H1 (cell line): ENCODE measurements around the gene PERCC1. TPM values are rescaled to one million over a fixed set of nuclear protein-coding genes. Genes with fewer than 3 reads are reported as not detected.

Source experiments
- CTCF ChIA-PET: fragments of 300-600 bp; sonication (Branson Sonifier 250); formaldehyde crosslinking; loops from one replicate; lab custom pipeline; 2021; ENCODE audit not compliant: partially characterized antibody; lab: Charles Lee
- POLR2A ChIA-PET: fragments of 300-600 bp; sonication (Branson Sonifier 250); formaldehyde crosslinking; loops from one replicate; lab custom pipeline; 2021; ENCODE audit warnings: inconsistent platforms; ENCODE audit not compliant: partially characterized antibody; lab: Charles Lee
- DNase-seq, 2 experiments: peaks; one replicate each; pipeline versions ENCODE4 v3.0.0 to v3.0.0-alpha.2; 2010 to 2022; ENCODE audit warnings: low spot score in 2 of 2, low read depth in 1 of 2, mixed read lengths in 1 of 2
- FAIRE-seq: peaks from 2 replicates; lab custom pipeline; 2011; peaks lifted over from hg19 to GRCh38; lab: Jason Lieb, UNC
- H2AFZ ChIP-seq: 2 replicates; pipeline ENCODE4 v1.8.1; 2012; ENCODE audit warnings: low read length, inconsistent platforms
- H2AK5ac ChIP-seq: 2 replicates; pipeline ENCODE4 v1.6.1; 2013; ENCODE audit warnings: low read depth, low read length
- H2BK120ac ChIP-seq: replicated peaks from 2 replicates; pipeline ENCODE3; 2013; ENCODE audit warnings: low read depth, low read length, inconsistent platforms
- H2BK12ac ChIP-seq: 2 replicates; pipeline ENCODE4 v1.6.1; 2013; ENCODE audit warnings: low read depth, low read length
- H2BK15ac ChIP-seq: 2 replicates; pipeline ENCODE4 v1.6.1; 2013; ENCODE audit warnings: low read length
- H2BK20ac ChIP-seq: 2 replicates; pipeline ENCODE4 v1.6.1; 2013; ENCODE audit warnings: low read length
- H2BK5ac ChIP-seq: 2 replicates; pipeline ENCODE4 v1.6.1; 2013; ENCODE audit warnings: low read depth, low read length
- H3K14ac ChIP-seq: 2 replicates; pipeline ENCODE4 v1.6.1; 2013; ENCODE audit warnings: inconsistent platforms; ENCODE audit not compliant: insufficient read length
- H3K18ac ChIP-seq: 2 replicates; pipeline ENCODE4 v1.6.1; 2013; ENCODE audit warnings: low read length; ENCODE audit errors: extremely low read depth
- H3K23ac ChIP-seq: 2 replicates; pipeline ENCODE4 v1.6.1; 2013; ENCODE audit warnings: inconsistent platforms; ENCODE audit not compliant: insufficient read length
- H3K23me2 ChIP-seq: 2 replicates; pipeline ENCODE4 v1.6.1; 2013; ENCODE audit warnings: low read depth, low read length
- H3K27ac ChIP-seq: 2 replicates; pipeline ENCODE4 v1.6.1; 2011; ENCODE audit warnings: low read depth, low read length, inconsistent platforms
- H3K27me3 ChIP-seq, 4 experiments: replicated peaks in 1 of 4; 1 replicate in 1 of 4; 2 replicates in 3 of 4; pipeline versions ENCODE4 v1.6.1 to v1.8.1; 2011 to 2013; ENCODE audit warnings: low read length in 3 of 4, mild to moderate bottlenecking in 3 of 4, inconsistent platforms in 2 of 4, mixed read lengths in 2 of 4, moderate library complexity in 1 of 4; ENCODE audit not compliant: control insufficient read depth in 3 of 4, insufficient read depth in 3 of 4; ENCODE audit errors: extremely low read depth in 1 of 4
- H3K36me3 ChIP-seq, 4 experiments: 2 replicates each; pipeline versions ENCODE4 v1.6.1 to v1.8.1; 2011 to 2013; ENCODE audit warnings: mild to moderate bottlenecking in 4 of 4, low read length in 3 of 4, moderate library complexity in 2 of 4, control low read depth in 1 of 4, inconsistent platforms in 1 of 4; ENCODE audit not compliant: insufficient read depth in 4 of 4, control insufficient read depth in 2 of 4
- H3K4ac ChIP-seq: replicated peaks from 2 replicates; pipeline ENCODE3; 2013; ENCODE audit warnings: low read length, low read depth, mixed read lengths, inconsistent platforms; ENCODE audit not compliant: insufficient read length
- H3K4me1 ChIP-seq, 4 experiments: replicated peaks in 1 of 4; 1 replicate in 1 of 4; 2 replicates in 3 of 4; pipeline versions ENCODE4 v1.6.1 to v1.8.1; 2011 to 2013; ENCODE audit warnings: low read length in 3 of 4, inconsistent platforms in 2 of 4, mixed read lengths in 1 of 4; ENCODE audit not compliant: insufficient read depth in 4 of 4, control insufficient read depth in 3 of 4
- H3K4me2 ChIP-seq, 2 experiments: 2 replicates each; pipeline versions ENCODE4 v1.6.1 to v1.8.1; 2011 to 2013; ENCODE audit warnings: low read depth in 2 of 2, low read length in 2 of 2, control low read depth in 1 of 2, inconsistent platforms in 1 of 2, mild to moderate bottlenecking in 1 of 2; ENCODE audit not compliant: insufficient read depth in 1 of 2
- H3K4me3 ChIP-seq, 4 experiments: fragments of 200-600, 300-600 bp in 1 of 4; sonication (generic), shearing (Covaris generic), sonication (Bioruptor Twin) in 1 of 4; 2 replicates each; pipeline versions ENCODE4 v1.5.1 to v1.8.1; 2011 to 2016; ENCODE audit warnings: low read length in 4 of 4, low read depth in 3 of 4, control low read depth in 2 of 4, inconsistent platforms in 2 of 4, mild to moderate bottlenecking in 2 of 4, mixed read lengths in 1 of 4, moderate library complexity in 1 of 4; ENCODE audit not compliant: insufficient read depth in 2 of 4; ENCODE audit errors: extremely low read depth in 1 of 4
- H3K56ac ChIP-seq: replicated peaks from 2 replicates; pipeline ENCODE3; 2013; ENCODE audit warnings: low read depth, mild to moderate bottlenecking, mixed read lengths, low read length, inconsistent platforms; ENCODE audit not compliant: insufficient read length
- H3K79me1 ChIP-seq: 2 replicates; pipeline ENCODE4 v1.6.1; 2013; ENCODE audit warnings: low read depth, low read length, control low read depth
- H3K79me2 ChIP-seq, 2 experiments: 2 replicates each; pipeline versions ENCODE4 v1.6.1 to v1.8.1; 2012 to 2013; ENCODE audit warnings: low read length in 2 of 2, mild to moderate bottlenecking in 2 of 2, inconsistent platforms in 1 of 2; ENCODE audit not compliant: insufficient read depth in 2 of 2, control insufficient read depth in 1 of 2
- H3K9ac ChIP-seq, 4 experiments: replicated peaks in 1 of 4; 1 replicate in 1 of 4; 2 replicates in 3 of 4; pipeline versions ENCODE4 v1.6.1 to v1.8.1; 2011 to 2013; ENCODE audit warnings: low read depth in 3 of 4, low read length in 3 of 4, control low read depth in 2 of 4, mild to moderate bottlenecking in 2 of 4, moderate library complexity in 2 of 4, inconsistent platforms in 1 of 4; ENCODE audit errors: extremely low read depth in 1 of 4
- H3K9me3 ChIP-seq, 2 experiments: 2 replicates each; pipeline versions ENCODE4 v1.6.1 to v1.8.1; 2012 to 2013; ENCODE audit warnings: mild to moderate bottlenecking in 2 of 2, moderate library complexity in 2 of 2, control low read depth in 1 of 2, inconsistent platforms in 1 of 2, low read depth in 1 of 2, low read length in 1 of 2, mixed read lengths in 1 of 2; ENCODE audit not compliant: insufficient read depth in 2 of 2
- H4K20me1 ChIP-seq, 2 experiments: replicated peaks in 1 of 2; 2 replicates each; pipeline versions ENCODE3 to v1.8.1; 2011 to 2013; ENCODE audit warnings: inconsistent platforms in 2 of 2, low read length in 2 of 2, mild to moderate bottlenecking in 1 of 2; ENCODE audit not compliant: insufficient read depth in 2 of 2, control insufficient read depth in 1 of 2
- H4K5ac ChIP-seq: 2 replicates; pipeline ENCODE4 v1.6.1; 2013; ENCODE audit warnings: low read length, low read depth, mixed read lengths, inconsistent platforms; ENCODE audit not compliant: insufficient read length
- H4K8ac ChIP-seq: 2 replicates; pipeline ENCODE4 v1.8.0; 2013; ENCODE audit warnings: mild to moderate bottlenecking, moderate library complexity, low read length, inconsistent platforms; ENCODE audit not compliant: insufficient read depth; ENCODE audit errors: extremely low read depth
- H4K91ac ChIP-seq: replicated peaks from 2 replicates; pipeline ENCODE3; 2013; ENCODE audit warnings: low read length, mixed read lengths, inconsistent platforms; ENCODE audit not compliant: insufficient read length
- CHD1 ChIP-seq: IDR thresholded peaks from 2 replicates; pipeline ENCODE4 v1.6.1; 2012; ENCODE audit warnings: low read depth, low read length, improper control_type of control experiment
- CREB1 ChIP-seq: IDR thresholded peaks from 2 replicates; pipeline ENCODE4 v1.6.1; 2012; ENCODE audit warnings: inconsistent platforms
- GABPA ChIP-seq: IDR thresholded peaks from 2 replicates; pipeline ENCODE4 v1.6.1; 2011; ENCODE audit warnings: mild to moderate bottlenecking, low read length, moderate library complexity, borderline replicate concordance; ENCODE audit not compliant: insufficient read depth
- POU5F1 ChIP-seq: IDR thresholded peaks from 2 replicates; pipeline ENCODE4 v1.6.1; 2011; ENCODE audit warnings: low read depth, mild to moderate bottlenecking, low read length, moderate library complexity
- SIN3A ChIP-seq, 2 experiments: IDR thresholded peaks in 1 of 2; conservative IDR thresholded peaks in 1 of 2; 2 replicates each; pipeline ENCODE4 v1.6.1; 2011 to 2012; ENCODE audit warnings: low read length in 2 of 2, improper control_type of control experiment in 1 of 2, low read depth in 1 of 2, mild to moderate bottlenecking in 1 of 2
- SP1 ChIP-seq: IDR thresholded peaks from 2 replicates; pipeline ENCODE4 v1.6.1; 2011; ENCODE audit warnings: low read depth, low read length
- SUZ12 ChIP-seq: fragments of 200-600 bp; sonication (generic); IDR thresholded peaks from 2 replicates; pipeline ENCODE4 v1.6.1; 2012; ENCODE audit warnings: mild to moderate bottlenecking, inconsistent platforms, low read length, moderate library complexity, mixed read lengths
- TEAD4 ChIP-seq: IDR thresholded peaks from 2 replicates; pipeline ENCODE4 v1.6.1; 2012; ENCODE audit warnings: low read depth, low read length, inconsistent platforms, mixed read lengths
- WGBS, 2 experiments: shearing (Covaris generic) in 1 of 2; methylation state at CpG; one replicate each; pipeline versions ENCODE4 v1.1.6 to v1.1.7; 2013 to 2015; ENCODE audit warnings: low lambda C conversion rate in 2 of 2, mixed read lengths in 2 of 2, inconsistent platforms in 1 of 2, low coverage in 1 of 2, missing lambda C conversion rate in 1 of 2; ENCODE audit not compliant: insufficient replicate concordance in 2 of 2, insufficient coverage in 1 of 2, insufficient read length in 1 of 2; ENCODE audit errors: extremely low coverage in 1 of 2, missing lambda C conversion rate in 1 of 2; 5-methylcytosine and 5-hydroxymethylcytosine counted together
- polyA plus RNA-seq, 7 experiments: library from polyadenylated mRNA; depleted of rRNA in 3 of 7; stranded (reverse) in 5 of 7; unstranded in 2 of 7; fragments of >200 nt in 5 of 7; fragments of 200-250 nt in 2 of 7; gene quantifications; 1 replicate in 5 of 7; 2 replicates in 1 of 7; 4 replicates in 1 of 7; pipeline versions ENCODE4 v1.2.1 to v1.2.3, GENCODE V29; 2011 to 2013; ENCODE audit warnings: missing spikeins in 2 of 7, mixed read lengths in 2 of 7
- total RNA-seq: library from RNA; stranded (reverse); fragmentation: NEBNext Ultra II Directional; extraction: Animal tissue kit (Norgen Biotek cat#: 25700); gene quantifications from 2 replicates; pipeline ENCODE4 v1.2.1, GENCODE V29; 2021
- TF ChIP-seq, protein P1 (sequence below): IDR thresholded peaks from 2 replicates; pipeline ENCODE4 v1.6.1; 2011; ENCODE audit warnings: low read depth, mild to moderate bottlenecking, low read length; ENCODE audit not compliant: insufficient read depth
- TF ChIP-seq, protein P2 (sequence below): IDR thresholded peaks from 2 replicates; pipeline ENCODE4 v1.6.1; 2011; ENCODE audit warnings: low read length, improper control_type of control experiment

PERCC1 gene
- total and polyA plus RNA-seq, 2 of the 8 experiments (the other 6 are each of a cell fraction or from before 2014, with no cell fraction given): not detected

DNA sequence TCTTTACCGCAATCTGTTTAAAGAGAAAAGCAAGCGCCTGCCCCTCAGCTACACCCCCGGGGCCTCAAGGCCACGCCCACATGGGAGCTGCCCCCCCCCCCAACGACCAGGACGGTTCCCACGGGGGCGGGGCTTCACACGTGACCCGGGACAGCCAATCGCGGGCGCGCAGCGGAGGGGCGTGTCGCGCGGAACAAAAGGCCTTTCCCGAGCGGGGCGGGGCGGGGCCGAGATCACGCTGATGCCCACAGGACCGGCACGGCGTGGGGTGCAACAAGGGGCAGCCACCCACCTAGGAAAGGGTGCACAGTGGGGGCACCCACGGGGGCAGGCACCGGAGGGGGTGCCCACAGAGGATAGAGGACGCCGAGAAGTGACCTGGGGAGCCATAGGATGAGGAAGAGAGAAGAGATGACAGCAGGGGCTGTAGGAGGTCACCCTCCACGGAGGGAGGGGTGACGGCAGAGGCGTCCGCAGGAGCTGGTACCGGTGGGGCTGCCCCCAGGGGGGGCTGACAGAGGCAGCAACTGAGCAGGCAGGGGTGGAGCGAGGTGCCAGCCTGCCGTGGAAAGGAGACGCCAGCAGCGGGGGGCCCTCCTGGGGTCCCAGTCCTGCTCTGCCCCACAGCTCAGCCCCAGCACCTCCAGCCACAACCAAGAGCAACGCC, 22.6 kb upstream of the PERCC1 start:
- Histone ChIP-seq H3K4me1 (no peaks in the 10 kb centered on the region), H3K27ac (no peak overlapping the region), H3K79me2 (peaks cover 0 to 23% of the 10 kb centered on the region in 2 experiments; a peak in 2 of 4 replicates), H3K23ac (no peak overlapping the region), H3K56ac (no peak overlapping the region), H3K36me3 (no peaks in the 10 kb centered on the region; a peak in 3 of 8 replicates), H3K4ac (no peak overlapping the region), H3K4me3 (peak overlapping the region; percentile 54 to 76 (median 58)), H2BK20ac (no peak overlapping the region), H2BK120ac (no peak overlapping the region), H3K9ac (peak overlapping the region in 1 of 4 experiments; percentile 32; a peak in 2 of 7 replicates), H4K8ac (peak overlapping the region; percentile 51; the same call in 1 of the 2 replicates), H3K18ac (no peak overlapping the region), H4K91ac (no peak overlapping the region), H3K14ac (no peak overlapping the region), H3K23me2 (peaks cover 2% of the 10 kb centered on the region; the same call in 1 of the 2 replicates), H2AFZ (no peak overlapping the region), H3K27me3 (no peaks in the 10 kb centered on the region), H3K4me2 (peak overlapping the region; percentile 59 to 95), H2AK5ac (no peak overlapping the region), H2BK12ac (no peak overlapping the region), H4K20me1 (peaks cover 2 to 18% of the 10 kb centered on the region in 2 experiments), H3K79me1 (peaks cover 9% of the 10 kb centered on the region; the same call in 1 of the 2 replicates), H3K9me3 (no peaks in the 10 kb centered on the region), H2BK5ac (no peak overlapping the region), H4K5ac (no peak overlapping the region), H2BK15ac (no peak overlapping the region)
- 21% methylated on average over 12 of the region's 42 CpGs; no CpG with 5 or more reads in 1 of the 2 experiments for WGBS, 2 experiments
- ChIA-PET CTCF (interaction anchor here (0.6 to 1.6 kb wide), 7 partner anchors 29 to 715 kb away, joined by 3 to 10 read pairs (median 4); no protein-coding TSS in a partner anchor), POLR2A (interaction anchor here (0.5 to 1.5 kb wide), 7 partner anchors 10 to 42 kb away, joined by 3 to 6 read pairs (median 4); partner anchors contain the start of gene UQCC4)
- peak; percentile 38 to 99 for DNase-seq
- FAIRE-seq: no peak
- TF ChIP-seq SUZ12 (no peak), SIN3A (conservative IDR thresholded peaks at IDR 0.05 in 1 of 2, IDR thresholded peaks at IDR 0.05 in 1 of 2; ENCODE audit: low read depth in 1 of 2, low read length in 2 of 2) (0 out of 4 replicates have a peak, but pooled peaks of 1 of the 2 experiments have one; percentile 12), SP1 (peak; percentile 63; the same call in 1 of the 2 replicates), CREB1 (no peak), POU5F1 (no peak), GABPA (no peak), CHD1 (no peak), TEAD4 (no peak)
- TF ChIP-seq, protein P1, sequence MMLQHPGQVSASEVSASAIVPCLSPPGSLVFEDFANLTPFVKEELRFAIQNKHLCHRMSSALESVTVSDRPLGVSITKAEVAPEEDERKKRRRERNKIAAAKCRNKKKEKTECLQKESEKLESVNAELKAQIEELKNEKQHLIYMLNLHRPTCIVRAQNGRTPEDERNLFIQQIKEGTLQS: peak; percentile 79
- TF ChIP-seq, protein P2, sequence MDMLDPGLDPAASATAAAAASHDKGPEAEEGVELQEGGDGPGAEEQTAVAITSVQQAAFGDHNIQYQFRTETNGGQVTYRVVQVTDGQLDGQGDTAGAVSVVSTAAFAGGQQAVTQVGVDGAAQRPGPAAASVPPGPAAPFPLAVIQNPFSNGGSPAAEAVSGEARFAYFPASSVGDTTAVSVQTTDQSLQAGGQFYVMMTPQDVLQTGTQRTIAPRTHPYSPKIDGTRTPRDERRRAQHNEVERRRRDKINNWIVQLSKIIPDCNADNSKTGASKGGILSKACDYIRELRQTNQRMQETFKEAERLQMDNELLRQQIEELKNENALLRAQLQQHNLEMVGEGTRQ: peak; percentile 92
